ENCODE results near the gene PRXL2B. TPM values are rescaled to one million over a fixed set of nuclear protein-coding genes. Genes with fewer than 3 reads are reported as not detected.
"Not testable (repeated sequence)": the region's sequence is repeated elsewhere in the genome, so short reads cannot be mapped to it uniquely, and the experiment has no call there.

The PRXL2B gene
- total RNA-seq, 2 experiments from 2014 or later, result 42.2 to 43.2 TPM

DNA sequence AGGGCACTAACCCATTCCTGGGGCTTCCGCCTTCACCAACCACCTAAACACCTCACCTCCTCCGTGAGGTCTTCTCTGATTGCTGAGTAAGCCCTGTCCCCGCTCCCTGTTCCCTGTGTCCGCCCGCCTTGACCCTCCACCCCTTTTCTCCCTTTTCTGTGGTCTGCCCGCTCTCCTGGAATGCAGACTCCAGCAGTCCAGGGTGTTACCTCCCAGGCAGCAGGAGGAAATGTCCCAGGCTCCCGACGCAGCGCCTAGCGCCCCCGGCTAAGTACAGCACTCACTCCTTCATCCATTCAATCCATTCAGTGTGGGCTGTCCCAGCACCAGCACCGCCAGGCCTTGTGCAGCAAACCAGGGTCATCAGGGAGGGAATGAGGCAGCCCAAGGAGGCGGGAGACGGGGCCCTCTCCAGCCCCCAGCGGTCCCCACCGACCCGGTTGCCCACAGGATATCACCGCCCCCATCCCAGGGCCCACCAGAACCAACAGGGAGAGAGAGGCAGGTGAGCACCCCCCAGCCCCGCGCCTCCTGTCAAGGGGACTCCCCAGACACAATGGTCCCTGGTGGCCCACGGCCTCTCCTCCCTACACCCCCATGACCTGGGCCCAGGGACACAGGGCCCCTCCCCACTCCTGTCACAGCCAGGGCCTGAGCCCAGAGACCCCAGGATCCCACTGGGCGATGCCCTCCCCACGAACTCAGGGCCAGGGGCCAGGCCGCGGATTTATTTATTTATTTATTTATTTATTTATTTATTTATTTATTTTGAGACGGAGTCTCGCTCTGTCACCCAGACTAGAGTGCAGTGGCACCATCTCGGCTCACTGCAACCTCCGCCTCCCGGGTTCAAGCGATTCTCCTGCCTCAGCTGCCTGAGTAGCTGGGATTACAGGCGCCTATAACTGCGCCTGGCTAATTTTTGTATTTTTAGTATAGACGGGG lies 20.2 kb upstream of the PRXL2B start:
- Mint-ChIP-seq H3K4me1 (peaks cover 2% of the 10 kb centered on the region), H3K27me3 (no peaks in the 10 kb centered on the region), H3K4me3 (no peak overlapping the region), H3K36me3 (peaks cover under 1% of the 10 kb centered on the region), H3K9me3 (no peaks in the 10 kb centered on the region), H3K27ac (no peak overlapping the region)
- DNase-seq, result no peak

DNA sequence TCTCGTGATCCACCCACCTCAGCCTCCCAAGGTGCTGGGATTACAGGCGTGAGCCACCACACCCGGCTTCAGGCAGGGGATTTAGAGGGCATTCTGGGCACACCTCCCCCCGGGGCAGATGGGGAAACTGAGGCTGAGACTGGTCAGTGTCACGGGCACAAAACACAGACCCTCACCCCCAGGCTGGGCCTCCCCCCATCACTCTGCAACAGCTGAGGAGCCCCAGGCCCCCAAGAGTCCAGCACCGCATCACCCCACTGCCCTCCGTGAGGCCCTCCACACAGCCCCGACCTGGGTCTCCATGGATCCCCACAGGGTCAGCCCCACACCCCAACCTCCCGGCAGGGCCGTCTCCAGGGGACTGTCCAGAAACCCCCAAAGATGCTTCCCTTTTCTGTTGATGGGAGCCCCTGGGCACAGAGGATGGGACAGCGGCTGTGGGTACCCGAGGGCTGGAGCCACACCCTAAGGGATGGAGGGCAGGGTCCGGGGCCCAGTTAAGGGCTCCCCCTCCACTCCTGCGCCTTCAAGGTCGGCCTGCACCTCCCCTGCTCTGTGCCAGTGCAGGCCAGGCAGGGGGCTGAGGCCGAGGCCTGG lies 19.4 kb upstream of the PRXL2B start:
- Mint-ChIP-seq H3K9me3 (no peaks in the 10 kb centered on the region), H3K27ac (peak overlapping the region; percentile 45), H3K4me1 (peaks cover 2% of the 10 kb centered on the region), H3K27me3 (no peaks in the 10 kb centered on the region), H3K36me3 (no peaks in the 10 kb centered on the region), H3K4me3 (no peak overlapping the region)
- DNase-seq, result no peak

DNA sequence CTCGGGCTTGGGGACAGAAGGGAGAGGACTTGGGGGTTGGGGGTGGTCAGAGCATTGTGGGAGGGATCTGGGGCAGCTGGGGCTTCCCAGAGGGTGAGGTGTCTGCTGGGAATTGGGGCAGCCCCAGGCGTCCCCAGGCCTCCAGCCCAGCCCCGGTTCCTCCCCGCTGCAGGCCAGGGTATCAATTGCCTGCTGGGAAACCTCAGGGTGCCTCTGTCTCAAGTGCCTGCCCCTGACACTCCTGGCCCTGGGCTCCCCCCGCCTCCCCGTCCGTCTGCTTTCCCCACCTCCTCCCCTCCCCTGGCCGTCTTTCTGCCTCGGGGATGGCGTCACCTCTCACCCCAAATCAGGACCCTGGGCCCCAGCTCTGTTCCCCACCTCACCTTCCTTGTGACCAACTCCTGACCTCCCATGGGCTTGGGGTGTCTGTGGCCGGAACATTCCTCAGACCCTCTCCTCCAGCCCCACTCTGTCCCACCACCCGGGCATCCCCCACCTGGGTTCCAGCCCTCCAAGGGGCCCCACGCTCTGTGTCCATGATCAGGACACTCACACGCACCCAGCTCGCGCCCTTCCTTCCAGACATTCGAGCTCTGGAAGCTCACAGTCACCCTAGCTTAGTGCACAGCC lies 18.3 kb upstream of the PRXL2B start:
- not testable (repeated sequence) for H3K4me1 Mint-ChIP-seq, H3K9me3 Mint-ChIP-seq, DNase-seq, H3K4me3 Mint-ChIP-seq, H3K36me3 Mint-ChIP-seq, H3K27ac Mint-ChIP-seq, H3K27me3 Mint-ChIP-seq

DNA sequence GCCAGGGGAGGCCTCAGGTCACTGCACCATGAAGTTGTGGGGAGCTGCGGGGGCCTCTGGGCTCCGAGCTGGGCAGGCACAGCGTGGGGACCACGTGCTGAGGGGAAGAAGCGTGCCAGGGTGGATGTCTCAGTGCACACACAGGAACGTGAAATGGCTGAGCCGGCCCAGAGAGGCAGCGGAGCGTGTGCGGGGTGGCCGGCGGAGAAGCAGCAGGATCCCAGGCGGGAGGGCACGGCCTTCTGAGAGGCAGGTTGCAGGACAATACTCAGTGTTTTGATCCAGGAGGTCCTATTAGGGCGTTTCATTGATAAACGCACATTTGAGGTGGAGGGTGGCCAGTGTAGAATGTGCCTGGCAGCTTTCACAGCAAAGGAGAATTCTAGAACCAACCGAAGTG lies 17.5 kb upstream of the PRXL2B start:
- peaks cover 4% of the 10 kb centered on the region for H3K36me3 Mint-ChIP-seq
- no peak overlapping the region for H3K27ac Mint-ChIP-seq
- H3K9me3 Mint-ChIP-seq, result peaks cover 8% of the 10 kb centered on the region
- H3K4me3 Mint-ChIP-seq, result no peak overlapping the region
- no peaks in the 10 kb centered on the region for H3K27me3 Mint-ChIP-seq
- H3K4me1 Mint-ChIP-seq, result peaks cover 2% of the 10 kb centered on the region
- DNase-seq, result no peak

DNA sequence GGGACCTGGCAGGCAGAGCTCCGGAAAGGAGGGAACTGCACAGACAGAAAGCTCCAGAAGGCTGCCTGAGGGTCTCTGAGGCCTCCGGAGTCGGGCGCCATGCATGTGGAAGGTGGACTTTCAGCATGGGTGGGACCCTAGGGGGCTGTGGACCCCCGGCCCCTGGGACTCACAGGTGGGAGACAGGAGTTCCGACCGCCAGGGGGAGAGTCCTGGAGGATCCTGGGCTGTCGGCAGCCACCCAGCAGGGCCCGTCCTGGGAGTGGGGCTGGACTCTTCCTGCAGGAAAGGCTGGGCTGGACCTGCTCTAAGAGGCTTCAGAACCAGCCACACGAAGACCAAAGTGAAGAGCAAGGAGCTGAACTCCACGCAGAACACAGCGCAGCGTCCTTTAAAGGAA lies 16.9 kb upstream of the PRXL2B start:
- DNase-seq, H3K27me3 Mint-ChIP-seq, H3K36me3 Mint-ChIP-seq, H3K27ac Mint-ChIP-seq, H3K4me1 Mint-ChIP-seq, H3K4me3 Mint-ChIP-seq: not testable (repeated sequence)
- H3K9me3 Mint-ChIP-seq, result peaks cover 11% of the 10 kb centered on the region

DNA sequence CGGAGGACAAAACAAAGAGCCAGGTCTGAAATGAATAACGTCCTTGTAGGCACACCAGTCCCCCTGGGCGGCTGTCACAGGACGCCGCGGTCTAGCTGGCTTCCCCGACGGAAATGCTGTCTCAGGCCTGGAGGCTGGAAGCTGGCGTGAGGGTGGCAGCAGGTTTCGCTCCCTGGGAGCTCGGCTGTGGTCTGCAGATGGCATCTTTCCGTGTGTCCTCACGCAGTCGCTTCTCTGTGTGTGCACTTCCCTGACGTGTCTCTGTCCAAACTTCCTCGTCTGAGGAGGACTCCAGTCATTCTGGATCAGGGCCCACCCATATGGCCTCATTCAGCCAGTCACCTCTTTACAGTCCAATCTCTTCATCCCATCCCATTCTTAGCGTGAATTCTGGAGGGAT lies 16.2 kb upstream of the PRXL2B start:
- H3K4me3 Mint-ChIP-seq, result no peak overlapping the region

DNA sequence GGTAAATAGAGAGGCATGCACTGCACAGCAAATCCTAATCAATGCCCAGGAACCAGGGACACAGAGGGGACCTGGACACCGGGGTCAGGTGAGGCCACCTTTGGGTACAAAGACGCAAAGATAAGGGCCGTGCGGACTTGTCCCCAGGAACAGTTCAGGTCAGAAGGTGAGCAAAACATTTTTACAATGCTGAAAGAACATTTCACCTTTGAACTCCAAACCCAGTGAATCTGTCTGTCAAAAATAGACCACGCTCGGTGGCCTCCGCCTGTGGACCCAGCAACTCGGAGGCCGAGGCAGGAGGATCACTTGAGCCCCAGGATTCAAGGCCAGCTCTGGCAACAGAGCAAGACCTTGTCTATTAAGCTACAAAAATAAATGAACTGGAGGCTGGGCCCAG lies 15.2 kb upstream of the PRXL2B start:
- peaks cover 4% of the 10 kb centered on the region for H3K36me3 Mint-ChIP-seq
- H3K27ac Mint-ChIP-seq, result no peak overlapping the region
- peaks cover 13% of the 10 kb centered on the region for H3K4me1 Mint-ChIP-seq
- H3K4me3 Mint-ChIP-seq, result no peak overlapping the region
- no peaks in the 10 kb centered on the region for H3K27me3 Mint-ChIP-seq
- H3K9me3 Mint-ChIP-seq, result peaks cover 11% of the 10 kb centered on the region
- no peak for DNase-seq

More for the DNA sequence above, 16.2 kb upstream of the PRXL2B start:
- H3K27me3 Mint-ChIP-seq, result no peaks in the 10 kb centered on the region
- peaks cover 4% of the 10 kb centered on the region for H3K36me3 Mint-ChIP-seq
- peaks cover 11% of the 10 kb centered on the region for H3K9me3 Mint-ChIP-seq
- H3K4me1 Mint-ChIP-seq, result peaks cover 8% of the 10 kb centered on the region
- no peak for DNase-seq
- H3K27ac Mint-ChIP-seq, result no peak overlapping the region

DNA sequence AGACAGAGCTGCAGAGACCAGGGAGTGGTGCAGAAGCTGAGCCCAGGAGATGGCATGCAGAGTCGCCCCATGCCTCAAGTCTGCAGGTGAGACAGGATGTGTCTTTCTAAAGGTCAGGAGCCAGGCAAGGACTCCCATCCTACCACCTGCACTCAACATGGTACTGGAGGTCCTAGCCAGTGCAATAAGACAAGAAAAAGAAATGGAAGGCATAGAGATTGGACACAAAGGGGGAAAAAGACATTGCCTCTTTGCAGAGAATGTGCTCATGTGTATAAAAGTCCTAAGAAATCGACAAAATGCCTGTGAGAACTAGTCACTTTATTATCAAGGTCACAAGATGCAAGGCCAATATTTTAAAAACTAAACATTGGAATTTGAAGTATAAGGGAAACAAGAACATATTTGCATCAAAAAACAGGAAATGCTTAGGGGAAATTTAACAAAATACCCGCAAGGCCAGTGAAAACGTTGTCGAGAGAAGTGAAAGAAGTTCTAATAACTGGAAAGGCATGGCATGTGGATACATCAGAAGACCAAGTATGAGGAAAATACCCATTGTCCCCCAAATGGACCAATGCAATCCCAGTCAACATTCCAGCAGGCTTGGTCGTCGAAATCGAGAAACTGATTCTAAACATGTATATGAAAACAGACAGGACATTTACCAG lies 13.2 kb upstream of the PRXL2B start:
- peaks cover 4% of the 10 kb centered on the region for H3K36me3 Mint-ChIP-seq
- H3K27me3 Mint-ChIP-seq, result no peaks in the 10 kb centered on the region
- no peak overlapping the region for H3K27ac Mint-ChIP-seq
- peaks cover 11% of the 10 kb centered on the region for H3K9me3 Mint-ChIP-seq
- no peak overlapping the region for H3K4me3 Mint-ChIP-seq
- H3K4me1 Mint-ChIP-seq, result peaks cover 28% of the 10 kb centered on the region
- no peak for DNase-seq

DNA sequence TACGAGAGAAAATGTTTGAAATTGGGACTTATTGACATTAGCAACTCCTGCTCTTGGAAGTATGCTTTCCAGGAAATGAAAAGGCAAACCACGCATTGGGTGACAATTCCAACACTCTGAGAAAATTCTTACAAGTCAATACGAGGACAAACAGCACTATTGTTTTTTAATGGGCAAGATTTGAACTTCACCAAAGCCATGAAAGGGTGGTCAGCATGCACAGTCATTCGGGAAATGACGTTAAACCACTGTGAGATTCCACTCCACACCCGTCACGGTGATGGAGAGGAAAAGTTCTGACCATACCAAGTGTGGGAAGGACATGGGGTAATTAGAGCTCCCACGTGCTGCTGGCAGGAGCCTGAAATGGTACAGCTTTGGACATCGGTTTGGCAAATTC lies 12.2 kb upstream of the PRXL2B start:
- peaks cover 9% of the 10 kb centered on the region for H3K36me3 Mint-ChIP-seq
- peaks cover 36% of the 10 kb centered on the region for H3K4me1 Mint-ChIP-seq
- no peak overlapping the region for H3K4me3 Mint-ChIP-seq
- DNase-seq, result no peak
- H3K27me3 Mint-ChIP-seq, result no peaks in the 10 kb centered on the region
- peaks cover 14% of the 10 kb centered on the region for H3K9me3 Mint-ChIP-seq
- H3K27ac Mint-ChIP-seq, result no peak overlapping the region

DNA sequence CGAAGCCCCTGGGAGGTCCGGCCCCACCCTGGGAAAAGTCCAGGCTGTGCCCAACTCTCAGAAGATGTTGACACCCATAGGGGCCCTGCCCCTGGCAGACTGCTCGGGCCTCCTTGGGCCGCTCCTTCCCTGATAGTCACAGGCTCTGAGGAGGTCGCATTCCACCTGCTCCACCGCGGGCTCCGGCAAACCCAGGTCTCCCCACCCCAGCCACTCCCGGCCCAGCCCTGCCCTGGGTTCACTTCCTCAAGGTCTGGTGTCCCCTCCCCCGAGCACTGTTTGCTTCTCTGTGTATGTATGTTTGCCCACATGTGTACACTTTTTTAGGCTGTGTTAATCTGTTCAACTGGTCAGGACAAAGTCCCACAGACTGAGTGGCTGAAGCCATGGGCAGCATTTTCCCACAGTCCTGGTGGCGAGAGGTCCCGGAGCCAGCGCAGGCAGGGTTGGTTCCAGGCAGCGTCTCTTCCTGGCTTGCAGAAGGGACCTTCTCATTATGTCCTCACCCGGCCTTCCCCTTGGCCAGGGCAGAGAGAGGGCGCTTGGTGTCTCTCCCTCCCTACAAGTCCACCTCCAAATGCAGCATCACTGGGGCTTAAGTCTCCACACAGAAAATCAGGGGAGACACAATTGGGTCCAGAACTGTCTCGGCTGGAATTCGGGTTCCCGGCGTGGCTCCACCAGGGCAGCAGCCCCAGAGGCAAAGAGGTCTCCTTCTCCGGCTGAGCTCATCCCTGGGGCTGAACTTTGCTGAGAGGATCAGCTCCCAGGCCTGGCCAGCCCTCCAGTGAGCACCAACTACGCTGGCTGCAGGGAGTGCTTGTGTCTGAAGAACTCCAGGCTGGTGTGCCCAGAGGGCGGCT lies 10.5 kb upstream of the PRXL2B start:
- no peak for DNase-seq
- Mint-ChIP-seq H3K4me1 (peaks cover 50% of the 10 kb centered on the region), H3K4me3 (peak overlapping the region; percentile 10), H3K36me3 (peaks cover 12% of the 10 kb centered on the region), H3K27me3 (no peaks in the 10 kb centered on the region), H3K9me3 (peaks cover 14% of the 10 kb centered on the region), H3K27ac (peak overlapping the region; percentile 62)

DNA sequence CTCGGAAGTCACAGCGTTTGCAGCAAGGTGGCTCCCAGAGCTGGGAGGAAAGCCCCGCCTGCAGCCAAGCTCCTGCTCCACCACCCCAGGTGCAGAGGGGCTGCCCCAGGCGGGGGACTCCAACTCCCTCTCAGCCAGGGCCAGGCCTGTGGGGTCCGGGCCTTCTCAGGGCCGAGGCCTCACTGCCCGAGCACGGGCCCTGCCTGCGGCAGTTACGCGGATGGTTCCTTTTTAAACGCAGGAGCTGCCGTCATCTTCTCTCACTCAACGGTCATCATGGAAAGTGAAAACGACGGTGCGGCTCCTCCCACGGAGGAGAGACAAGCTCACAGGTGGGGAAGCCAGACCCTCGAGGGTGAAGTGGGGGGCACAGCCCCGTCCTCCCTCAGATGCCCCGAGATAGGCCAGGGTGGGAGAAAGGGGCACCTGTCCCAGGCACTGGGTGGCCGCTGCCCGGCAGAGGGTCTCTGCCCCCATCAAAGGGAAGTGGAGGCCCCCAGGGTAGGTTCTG lies 9.0 kb upstream of the PRXL2B start:
- Mint-ChIP-seq H3K36me3 (peaks cover 19% of the 10 kb centered on the region), H3K9me3 (peaks cover 15% of the 10 kb centered on the region), H3K4me3 (peak overlapping the region; percentile 75), H3K4me1 (peaks cover 66% of the 10 kb centered on the region), H3K27ac (peak overlapping the region; percentile 97)
- not testable (repeated sequence) for H3K27me3 Mint-ChIP-seq
- peak; percentile 56 for DNase-seq

DNA sequence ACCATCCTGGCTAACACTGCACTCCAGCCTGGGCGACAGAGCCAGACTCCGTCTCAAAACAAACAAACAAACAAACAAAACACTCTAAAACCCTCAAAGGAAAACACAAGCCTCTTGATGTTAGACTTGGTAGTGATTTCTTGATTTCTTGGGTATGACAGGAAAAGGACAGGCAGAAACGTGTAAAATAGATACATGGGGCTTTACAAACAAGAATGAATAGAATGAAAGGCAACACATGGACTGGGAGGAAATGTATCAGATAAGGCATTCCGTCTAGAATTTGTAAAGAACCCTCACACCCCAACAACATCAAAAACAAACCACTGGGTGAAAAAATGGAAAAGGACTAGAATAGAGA lies 7.8 kb upstream of the PRXL2B start:
- peak overlapping the region; percentile 58 for H3K4me3 Mint-ChIP-seq
- peak overlapping the region; percentile 97 for H3K27ac Mint-ChIP-seq
- H3K4me1 Mint-ChIP-seq, result peaks cover 76% of the 10 kb centered on the region
- H3K27me3 Mint-ChIP-seq, result no peaks in the 10 kb centered on the region
- H3K36me3 Mint-ChIP-seq, result peaks cover 15% of the 10 kb centered on the region
- DNase-seq, result no peak
- H3K9me3 Mint-ChIP-seq, result peaks cover 10% of the 10 kb centered on the region

DNA sequence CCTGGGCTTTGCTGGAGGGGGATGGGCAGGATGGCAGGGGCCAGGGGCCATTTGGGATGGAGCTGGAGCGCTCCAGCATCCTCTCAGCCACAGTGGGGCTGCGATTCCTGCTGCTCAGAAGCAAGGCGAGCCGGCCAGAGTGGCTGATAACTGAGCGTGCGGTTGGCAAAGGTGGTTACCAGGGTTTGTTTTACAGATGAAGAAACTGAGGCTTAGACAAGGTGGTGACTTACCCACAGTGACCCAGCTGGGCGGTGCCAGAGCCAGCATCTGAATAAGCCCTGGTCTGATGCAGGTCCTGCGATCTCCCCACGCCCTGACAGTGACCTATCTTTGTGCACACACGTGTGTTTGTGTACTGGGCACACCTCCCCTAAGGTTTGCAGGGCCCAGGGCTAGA lies 5.9 kb upstream of the PRXL2B start:
- Mint-ChIP-seq H3K36me3 (peaks cover 17% of the 10 kb centered on the region), H3K4me1 (peaks cover 81% of the 10 kb centered on the region), H3K9me3 (peaks cover 4% of the 10 kb centered on the region), H3K4me3 (no peak overlapping the region), H3K27me3 (no peaks in the 10 kb centered on the region), H3K27ac (peak overlapping the region; percentile 81)
- no peak for DNase-seq

DNA sequence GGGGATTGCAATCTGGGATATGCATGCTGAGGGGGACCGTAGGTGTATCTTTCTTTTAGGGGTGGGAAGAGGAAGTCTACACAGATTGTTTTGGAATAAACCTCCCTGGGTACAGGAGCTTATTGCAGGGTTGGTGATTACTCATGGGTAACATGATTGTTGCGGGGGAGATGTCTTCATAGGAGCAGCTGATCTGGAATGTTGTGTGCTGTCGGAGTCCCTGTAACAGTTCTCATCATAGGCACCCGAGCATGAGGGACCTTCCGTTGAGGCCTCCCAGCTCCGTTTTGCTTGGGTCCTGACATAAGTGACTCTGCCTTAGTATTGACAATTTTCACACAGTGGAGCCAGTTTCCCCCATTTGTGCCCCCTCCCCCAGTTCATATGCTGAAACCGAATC lies 4.2 kb upstream of the PRXL2B start:
- Mint-ChIP-seq H3K27ac (peak overlapping the region; percentile 81), H3K4me1 (peaks cover 71% of the 10 kb centered on the region), H3K36me3 (peaks cover 17% of the 10 kb centered on the region), H3K4me3 (no peak overlapping the region), H3K27me3 (no peaks in the 10 kb centered on the region), H3K9me3 (peaks cover 4% of the 10 kb centered on the region)
- DNase-seq, result no peak
